ENCODE data around the gene BRK1.
"Not testable (repeated sequence)": the region's sequence is repeated elsewhere in the genome, so short reads cannot be mapped to it uniquely, and the experiment has no call there.

The BRK1 gene

GRCh38 chr3:10115326-10116137 lies at the start of gene BRK1:
BRK1 (plus strand) TSS chr3:10115675; CDS start chr3:10115702, 27 bp downstream.
- H3K4me3 ChIP-seq (ENCODE audit: low read depth, low read length) = peak within 1 kb of the TSS; percentile 99
- no peak for TF ChIP-seq CTCF (IDR thresholded peaks at IDR 0.05; ENCODE audit: low read depth, low read length)
- in situ Hi-C loops (cut with HindIII; ENCODE audit: low sequenced_read_pairs) = no loop called here
- peak; percentile 96 for DNase-seq (ENCODE audit: low read depth, low spot score)

GRCh38 chr3:10070077-10070476 lies 45.4 kb upstream of the BRK1 start:
- in situ Hi-C loops (cut with HindIII; ENCODE audit: low sequenced_read_pairs); DNase-seq (ENCODE audit: low read depth, low spot score); H3K4me3 ChIP-seq (ENCODE audit: low read depth, low read length): not testable (repeated sequence)

GRCh38 chr3:10074666-10075065 lies 40.8 kb upstream of the BRK1 start:
- no peak overlapping the region for H3K4me3 ChIP-seq (ENCODE audit: low read depth, low read length)
- no peak for DNase-seq (ENCODE audit: low read depth, low spot score)
- no peak for TF ChIP-seq CTCF (IDR thresholded peaks at IDR 0.05; ENCODE audit: low read depth, low read length)
- in situ Hi-C loops (cut with HindIII; ENCODE audit: low sequenced_read_pairs) = no loop called here

DNA sequence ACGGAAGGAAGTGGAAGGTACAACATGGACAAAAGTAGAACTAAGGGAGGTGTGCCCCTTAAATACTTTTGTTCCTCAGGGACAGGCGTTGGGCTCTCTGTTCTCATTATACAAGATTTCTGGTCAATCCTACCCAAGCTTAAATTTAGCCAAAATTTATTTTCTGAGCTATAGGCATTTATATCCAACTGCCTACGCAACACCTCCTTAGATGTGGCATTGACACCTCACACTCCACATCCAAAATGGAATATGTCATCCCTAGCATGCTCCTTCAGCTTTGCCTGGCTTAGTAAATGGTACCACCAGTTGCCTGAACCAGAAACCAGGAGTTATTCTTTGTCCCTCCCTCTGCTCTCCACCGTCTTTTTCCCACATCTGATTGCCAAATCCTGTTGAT lies 33.6 kb upstream of the BRK1 start:
- no peak for DNase-seq (ENCODE audit: low read depth, low spot score)
- in situ Hi-C loops (cut with HindIII; ENCODE audit: low sequenced_read_pairs) = no loop called here
- no peak overlapping the region for H3K4me3 ChIP-seq (ENCODE audit: low read depth, low read length)
- no peak for TF ChIP-seq CTCF (IDR thresholded peaks at IDR 0.05; ENCODE audit: low read depth, low read length)

GRCh38 chr3:10085738-10086137 lies 29.7 kb upstream of the BRK1 start:
- no peak overlapping the region for H3K4me3 ChIP-seq (ENCODE audit: low read depth, low read length)
- no peak for DNase-seq (ENCODE audit: low read depth, low spot score)
- in situ Hi-C loops (cut with HindIII; ENCODE audit: low sequenced_read_pairs) = no loop called here
- TF ChIP-seq CTCF (IDR thresholded peaks at IDR 0.05; ENCODE audit: low read depth, low read length) = no peak

DNA sequence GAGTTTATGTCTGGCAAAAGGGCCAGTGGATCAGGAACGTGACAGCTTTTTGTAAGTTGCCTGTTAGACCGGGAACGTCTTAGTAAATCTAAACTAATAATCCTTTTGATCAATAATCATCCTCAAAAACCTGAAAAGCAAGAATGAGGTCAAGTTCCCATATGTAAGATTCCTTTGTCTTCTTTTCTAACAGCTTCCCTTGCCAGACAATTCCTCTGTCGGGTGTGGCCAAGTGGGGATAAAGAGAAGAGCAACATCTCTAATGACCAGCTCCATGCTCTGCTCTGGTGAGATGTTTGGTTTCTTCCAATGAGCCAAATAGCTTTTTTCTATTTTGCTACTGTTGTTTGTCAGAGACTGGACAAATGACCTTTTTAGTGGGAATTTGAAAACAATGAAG lies 27.2 kb upstream of the BRK1 start:
- H3K4me3 ChIP-seq (ENCODE audit: low read depth, low read length) = no peak overlapping the region
- TF ChIP-seq CTCF (IDR thresholded peaks at IDR 0.05; ENCODE audit: low read depth, low read length) = no peak
- no peak for DNase-seq (ENCODE audit: low read depth, low spot score)
- in situ Hi-C loops (cut with HindIII; ENCODE audit: low sequenced_read_pairs) = no loop called here

DNA sequence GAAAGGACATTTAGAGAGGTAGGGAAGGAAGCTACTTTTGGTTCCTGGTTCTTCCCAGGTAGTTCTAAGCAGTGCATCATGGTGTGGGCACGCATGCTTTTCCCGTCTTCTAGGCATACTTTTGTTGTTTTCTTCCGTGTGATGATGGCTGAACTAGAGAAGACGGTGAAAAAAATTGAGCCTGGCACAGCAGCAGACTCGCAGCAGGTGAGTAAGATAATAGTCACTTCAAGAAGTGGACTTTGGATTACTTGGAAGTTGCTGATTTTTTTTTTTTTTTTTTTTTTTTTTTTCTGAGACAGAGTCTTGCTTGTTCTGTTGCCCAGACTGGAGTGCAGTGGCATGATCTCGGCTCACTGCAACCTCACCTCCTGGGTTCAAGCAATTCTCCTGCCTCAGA lies 25.3 kb upstream of the BRK1 start:
- TF ChIP-seq CTCF (IDR thresholded peaks at IDR 0.05; ENCODE audit: low read depth, low read length) = no peak
- no peak overlapping the region for H3K4me3 ChIP-seq (ENCODE audit: low read depth, low read length)
- DNase-seq (ENCODE audit: low read depth, low spot score) = no peak
- in situ Hi-C loops (cut with HindIII; ENCODE audit: low sequenced_read_pairs) = no loop called here

DNA sequence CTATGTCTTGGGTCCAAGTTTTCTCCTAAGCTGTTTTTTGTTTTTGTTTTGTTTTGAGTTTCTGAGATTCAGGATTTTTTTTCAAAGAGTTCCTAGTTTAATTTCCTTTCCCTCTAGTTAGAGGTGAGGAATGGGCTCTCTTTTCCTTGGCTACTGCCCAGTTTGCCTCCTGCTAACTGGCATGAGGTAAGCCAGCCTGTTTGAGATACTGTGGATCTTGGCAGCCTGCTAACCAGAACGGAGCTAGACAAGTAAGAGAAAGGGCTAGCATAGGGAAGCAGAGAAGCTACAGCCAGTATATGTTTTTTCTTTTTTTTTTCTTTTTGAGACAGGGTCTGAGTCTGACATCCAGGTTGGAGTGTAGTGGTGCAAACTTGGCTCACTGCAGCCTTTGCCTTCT lies 24.7 kb upstream of the BRK1 start:
- DNase-seq (ENCODE audit: low read depth, low spot score); in situ Hi-C loops (cut with HindIII; ENCODE audit: low sequenced_read_pairs); H3K4me3 ChIP-seq (ENCODE audit: low read depth, low read length): not testable (repeated sequence)

DNA sequence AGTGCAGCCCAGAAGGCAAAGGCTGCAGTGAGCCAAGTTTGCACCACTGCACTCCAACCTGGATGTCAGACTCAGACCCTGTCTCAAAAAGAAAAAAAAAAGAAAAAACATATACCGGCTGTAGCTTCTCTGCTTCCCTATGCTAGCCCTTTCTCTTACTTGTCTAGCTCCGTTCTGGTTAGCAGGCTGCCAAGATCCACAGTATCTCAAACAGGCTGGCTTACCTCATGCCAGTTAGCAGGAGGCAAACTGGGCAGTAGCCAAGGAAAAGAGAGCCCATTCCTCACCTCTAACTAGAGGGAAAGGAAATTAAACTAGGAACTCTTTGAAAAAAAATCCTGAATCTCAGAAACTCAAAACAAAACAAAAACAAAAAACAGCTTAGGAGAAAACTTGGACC lies 24.1 kb upstream of the BRK1 start:
- DNase-seq (ENCODE audit: low read depth, low spot score); in situ Hi-C loops (cut with HindIII; ENCODE audit: low sequenced_read_pairs): not testable (repeated sequence)

More for the DNA sequence above, 24.1 kb upstream of the BRK1 start:
- H3K4me3 ChIP-seq (ENCODE audit: low read depth, low read length) = not testable (repeated sequence)
